IPS-15b (cell line): ENCODE measurements around the gene ANK2.

ENCODE experiments used
- H3K27me3 ChIP-seq: one replicate; pipeline ENCODE4 v1.6.1; 2013; ENCODE audit warnings: low read length; ENCODE audit not compliant: control insufficient read depth, insufficient read depth
- H3K36me3 ChIP-seq: one replicate; pipeline ENCODE4 v1.6.1; 2013; ENCODE audit warnings: low read length; ENCODE audit not compliant: control insufficient read depth, insufficient read depth
- H3K4me1 ChIP-seq: one replicate; pipeline ENCODE4 v1.6.1; 2013; ENCODE audit warnings: mild to moderate bottlenecking, low read length; ENCODE audit not compliant: control insufficient read depth, insufficient read depth
- H3K4me3 ChIP-seq: one replicate; pipeline ENCODE4 v1.5.1; 2013; ENCODE audit warnings: low read depth, low read length
- H3K9ac ChIP-seq: one replicate; pipeline ENCODE4 v1.6.1; 2013; ENCODE audit warnings: low read depth, mild to moderate bottlenecking, low read length
- H3K9me3 ChIP-seq: one replicate; pipeline ENCODE4 v1.6.1; 2013; ENCODE audit warnings: mild to moderate bottlenecking, low read length; ENCODE audit not compliant: control insufficient read depth, insufficient read depth

The ANK2 gene

DNA sequence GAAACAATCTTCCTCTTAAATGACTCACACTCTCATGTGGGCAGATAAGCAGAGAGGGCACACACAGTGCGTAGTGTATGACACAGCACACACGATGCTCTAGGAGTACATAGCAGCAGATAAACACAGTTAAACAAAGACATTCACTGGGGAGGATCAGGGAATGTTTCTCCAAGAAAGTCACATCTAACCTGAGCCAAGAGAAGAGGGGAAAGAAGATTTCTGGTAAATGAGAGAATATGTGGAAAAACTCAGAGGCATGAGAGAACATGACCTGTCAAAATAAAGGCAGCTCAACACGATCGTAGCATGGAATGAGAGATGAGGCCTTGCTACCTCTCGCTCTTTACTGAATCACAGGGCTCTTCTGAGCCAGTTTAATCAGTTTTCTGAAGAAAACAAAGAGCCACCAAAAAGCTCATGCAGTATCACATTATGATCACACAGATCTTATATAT is 251.0 kb downstream of the ANK2 start:
- Histone ChIP-seq H3K9me3 (no peaks in the 10 kb centered on the region), H3K4me1 (peaks cover 3% of the 10 kb centered on the region), H3K9ac (no peak overlapping the region), H3K36me3 (no peaks in the 10 kb centered on the region), H3K27me3 (no peaks in the 10 kb centered on the region), H3K4me3 (no peak overlapping the region)

DNA sequence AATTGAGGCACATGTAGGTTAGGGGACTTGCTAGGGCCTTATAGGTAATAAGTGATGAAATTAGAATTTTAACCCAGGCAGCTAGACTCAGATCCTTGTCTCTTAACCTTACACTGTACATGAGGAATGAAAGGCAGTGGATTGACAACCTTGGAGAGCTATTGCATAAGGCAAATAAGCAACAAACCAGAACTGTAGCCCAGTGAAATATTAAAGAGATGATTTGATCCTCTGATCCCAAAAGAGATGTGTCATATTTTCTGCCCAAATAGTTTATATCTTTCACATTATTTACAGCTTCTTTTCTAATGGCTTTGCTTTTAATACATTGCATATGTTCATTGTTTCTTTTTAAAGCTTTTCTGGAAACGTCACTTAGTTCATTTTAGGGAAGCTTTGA is 252.6 kb downstream of the ANK2 start:
- Histone ChIP-seq H3K4me1 (peaks cover 3% of the 10 kb centered on the region), H3K4me3 (no peak overlapping the region), H3K9ac (no peak overlapping the region), H3K9me3 (no peaks in the 10 kb centered on the region), H3K27me3 (no peaks in the 10 kb centered on the region), H3K36me3 (no peaks in the 10 kb centered on the region)

DNA sequence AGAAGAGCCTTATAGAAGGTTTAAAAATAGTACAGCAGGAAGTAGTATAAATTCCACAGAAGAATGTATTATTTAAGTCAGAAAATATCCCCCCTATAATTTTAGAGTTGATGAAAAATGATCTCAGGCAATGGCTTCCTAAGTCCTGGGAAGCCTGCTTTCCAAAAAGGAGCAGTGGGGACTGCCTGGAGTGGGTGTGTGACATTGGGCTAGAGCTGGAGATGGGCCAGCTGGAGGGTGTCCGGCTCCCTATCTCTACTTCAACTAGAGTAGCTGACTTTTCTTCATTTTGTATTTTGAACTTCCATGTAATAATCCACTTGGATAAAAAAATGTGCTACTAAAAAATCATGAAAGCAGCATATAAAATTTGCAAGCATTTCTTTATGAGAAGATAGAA is 253.9 kb downstream of the ANK2 start:
- Histone ChIP-seq H3K9ac (no peak overlapping the region), H3K9me3 (no peaks in the 10 kb centered on the region), H3K36me3 (no peaks in the 10 kb centered on the region), H3K4me1 (peaks cover 3% of the 10 kb centered on the region), H3K27me3 (no peaks in the 10 kb centered on the region), H3K4me3 (no peak overlapping the region)

DNA sequence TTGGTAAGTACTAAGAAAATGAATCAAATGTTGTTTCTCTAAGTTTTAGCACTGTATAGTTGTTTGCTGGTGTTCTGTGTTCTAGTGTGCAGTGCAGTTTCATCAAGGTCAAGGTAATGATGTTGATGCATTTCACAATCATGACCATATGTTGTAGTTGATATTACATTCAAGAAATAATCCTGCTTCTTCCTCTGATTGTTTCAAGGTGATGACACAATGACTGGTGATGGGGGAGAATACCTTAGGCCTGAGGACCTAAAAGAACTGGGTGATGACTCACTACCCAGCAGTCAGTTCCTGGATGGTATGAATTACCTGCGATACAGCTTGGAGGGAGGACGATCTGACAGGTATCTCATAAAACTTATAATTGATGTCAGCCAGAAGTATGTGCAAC is 261.6 kb downstream of the ANK2 start:
- no peak overlapping the region for H3K9ac ChIP-seq
- no peaks in the 10 kb centered on the region for H3K36me3 ChIP-seq
- no peaks in the 10 kb centered on the region for H3K9me3 ChIP-seq
- no peaks in the 10 kb centered on the region for H3K4me1 ChIP-seq
- H3K27me3 ChIP-seq = no peaks in the 10 kb centered on the region
- H3K4me3 ChIP-seq = no peak overlapping the region

DNA sequence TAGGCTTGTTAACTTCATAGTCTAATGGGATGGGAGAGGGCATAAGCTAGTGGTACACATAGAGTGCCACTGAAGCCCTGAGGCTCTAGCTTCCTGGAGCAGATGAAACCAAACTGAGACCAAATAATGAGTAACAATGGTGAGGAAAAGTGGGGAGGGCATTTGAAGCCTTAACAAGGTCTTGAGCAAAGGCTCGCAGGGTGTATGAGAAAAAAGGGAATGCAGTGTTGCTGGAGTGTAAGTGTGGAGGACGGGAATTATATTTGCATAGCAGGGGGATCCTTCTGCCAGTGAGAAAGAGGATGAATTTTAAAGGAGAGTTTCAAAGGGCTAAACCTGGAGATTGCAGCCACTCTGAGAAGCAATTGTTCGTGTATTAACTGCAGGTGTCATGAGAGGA is 263.1 kb downstream of the ANK2 start:
- Histone ChIP-seq H3K36me3 (no peaks in the 10 kb centered on the region), H3K4me1 (no peaks in the 10 kb centered on the region), H3K27me3 (no peaks in the 10 kb centered on the region), H3K9ac (no peak overlapping the region), H3K9me3 (no peaks in the 10 kb centered on the region), H3K4me3 (no peak overlapping the region)

DNA sequence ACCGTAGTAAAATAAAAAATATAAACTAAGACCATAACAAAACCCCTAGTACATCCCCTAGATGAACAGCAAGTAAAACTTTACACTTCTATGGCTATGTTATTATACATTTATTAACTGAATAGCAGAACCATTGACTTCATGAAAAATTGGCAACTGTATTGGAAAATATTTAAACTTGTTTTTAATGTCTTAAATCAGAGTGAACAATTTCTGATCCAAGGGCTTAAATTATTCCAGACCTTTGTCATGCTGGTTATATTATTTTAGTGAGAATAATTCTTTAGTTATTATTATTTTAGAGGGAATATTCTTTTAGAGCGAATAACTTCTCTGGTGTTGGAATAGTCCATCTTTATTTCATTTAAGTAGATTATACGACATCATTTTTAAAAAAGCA is 265.0 kb downstream of the ANK2 start:
- H3K4me1 ChIP-seq = no peaks in the 10 kb centered on the region
- no peaks in the 10 kb centered on the region for H3K27me3 ChIP-seq
- H3K36me3 ChIP-seq = no peaks in the 10 kb centered on the region
- H3K9ac ChIP-seq = no peak overlapping the region
- no peak overlapping the region for H3K4me3 ChIP-seq
- no peaks in the 10 kb centered on the region for H3K9me3 ChIP-seq

DNA sequence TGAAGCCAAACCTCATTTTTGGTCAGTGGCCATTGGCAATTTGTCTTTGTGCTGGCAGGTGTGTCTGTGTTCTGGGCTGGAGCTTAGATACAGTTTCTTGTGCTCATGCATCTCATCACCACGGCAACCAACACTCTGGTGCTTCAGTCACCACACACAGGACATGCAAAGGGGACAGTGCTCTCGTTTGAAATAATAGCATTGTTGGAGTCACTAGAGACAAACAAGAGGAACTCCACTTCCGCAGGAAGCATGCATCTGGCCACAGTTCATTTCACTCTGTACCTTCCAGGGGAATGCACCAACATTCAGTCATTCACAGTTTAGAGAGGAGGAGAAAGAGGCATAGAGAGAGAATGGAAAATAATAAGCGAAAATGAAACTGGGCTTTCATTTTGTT is 267.4 kb downstream of the ANK2 start:
- Histone ChIP-seq H3K4me3 (no peak overlapping the region), H3K36me3 (no peaks in the 10 kb centered on the region), H3K9ac (no peak overlapping the region), H3K9me3 (no peaks in the 10 kb centered on the region), H3K4me1 (no peaks in the 10 kb centered on the region), H3K27me3 (no peaks in the 10 kb centered on the region)

DNA sequence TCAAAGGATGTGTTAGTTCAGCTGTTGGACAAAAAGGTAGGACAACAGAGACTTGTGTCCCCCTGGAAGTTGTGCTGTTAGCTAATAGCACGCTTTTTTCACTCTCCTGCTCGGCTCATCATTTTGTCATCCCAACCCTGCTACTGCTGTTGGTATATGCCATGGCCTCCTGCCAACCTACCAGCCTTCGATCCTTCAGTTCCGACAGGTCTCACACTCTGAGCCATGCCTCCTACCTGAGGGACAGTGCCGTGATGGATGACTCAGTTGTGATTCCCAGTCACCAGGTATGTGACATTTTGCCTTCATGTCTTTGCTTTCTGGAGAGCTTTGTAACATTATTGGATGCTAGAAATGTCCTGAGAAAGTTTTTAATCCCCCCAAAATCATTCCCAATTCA is 268.1 kb downstream of the ANK2 start:
- no peak overlapping the region for H3K9ac ChIP-seq
- H3K4me3 ChIP-seq = no peak overlapping the region
- H3K9me3 ChIP-seq = no peaks in the 10 kb centered on the region
- no peaks in the 10 kb centered on the region for H3K27me3 ChIP-seq
- no peaks in the 10 kb centered on the region for H3K4me1 ChIP-seq
- no peaks in the 10 kb centered on the region for H3K36me3 ChIP-seq

DNA sequence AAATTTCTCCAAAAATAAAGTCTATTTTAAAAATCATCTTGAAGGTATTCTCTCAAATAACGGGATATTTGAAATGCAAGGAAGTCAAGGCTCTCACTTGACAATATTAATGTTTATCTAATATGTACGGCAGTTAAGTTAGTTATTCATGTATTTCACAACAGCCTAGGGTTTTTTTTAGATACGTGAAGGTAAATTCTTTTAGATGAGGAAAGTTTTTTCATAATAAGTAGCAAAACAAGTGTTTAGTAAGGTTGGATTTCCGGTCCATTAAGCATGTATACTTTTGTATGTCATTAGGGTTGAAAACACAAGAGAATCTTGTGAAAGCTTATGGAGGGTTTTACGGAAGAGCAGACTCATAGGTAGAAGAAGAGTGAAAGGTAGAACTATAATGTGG is 273.3 kb downstream of the ANK2 start:
- Histone ChIP-seq H3K4me3 (no peak overlapping the region), H3K9ac (no peak overlapping the region), H3K4me1 (no peaks in the 10 kb centered on the region), H3K36me3 (no peaks in the 10 kb centered on the region), H3K27me3 (no peaks in the 10 kb centered on the region), H3K9me3 (no peaks in the 10 kb centered on the region)

DNA sequence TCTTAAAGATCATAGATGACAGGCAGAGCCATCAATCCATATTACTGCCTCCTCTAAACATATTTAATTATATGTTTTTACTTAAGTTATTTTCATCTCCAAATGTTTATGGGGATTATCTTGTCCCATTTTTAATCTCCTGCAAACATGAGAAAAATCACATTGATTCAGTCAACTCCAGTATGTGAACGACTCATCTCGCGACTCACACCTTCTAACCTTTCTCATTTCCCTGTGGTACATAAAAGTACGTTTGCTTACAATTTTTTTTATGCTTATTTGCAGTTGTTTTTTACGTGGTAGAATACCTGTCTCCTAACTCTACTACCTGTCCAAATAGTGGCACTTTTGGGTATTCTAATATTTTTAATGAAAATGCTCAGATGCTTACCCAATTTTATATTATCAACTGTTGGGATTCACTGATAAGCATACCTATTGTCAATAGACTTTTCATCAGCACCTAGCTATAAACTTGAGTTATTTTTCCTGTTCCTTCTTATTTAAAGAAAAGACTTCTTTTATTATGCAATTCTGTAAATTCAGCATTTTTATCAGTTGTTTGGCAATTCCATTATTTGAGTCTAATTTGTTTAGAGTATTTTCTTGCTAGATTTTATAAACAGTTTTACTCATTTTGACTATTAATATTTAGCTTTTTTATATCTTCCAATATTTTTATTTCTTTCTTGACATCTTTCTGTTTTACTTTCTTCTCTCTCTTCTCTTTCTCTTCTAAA is 276.6 kb downstream of the ANK2 start:
- no peaks in the 10 kb centered on the region for H3K27me3 ChIP-seq
- H3K36me3 ChIP-seq = no peaks in the 10 kb centered on the region
- H3K9ac ChIP-seq = no peak overlapping the region
- no peaks in the 10 kb centered on the region for H3K4me1 ChIP-seq
- no peaks in the 10 kb centered on the region for H3K9me3 ChIP-seq
- no peak overlapping the region for H3K4me3 ChIP-seq

DNA sequence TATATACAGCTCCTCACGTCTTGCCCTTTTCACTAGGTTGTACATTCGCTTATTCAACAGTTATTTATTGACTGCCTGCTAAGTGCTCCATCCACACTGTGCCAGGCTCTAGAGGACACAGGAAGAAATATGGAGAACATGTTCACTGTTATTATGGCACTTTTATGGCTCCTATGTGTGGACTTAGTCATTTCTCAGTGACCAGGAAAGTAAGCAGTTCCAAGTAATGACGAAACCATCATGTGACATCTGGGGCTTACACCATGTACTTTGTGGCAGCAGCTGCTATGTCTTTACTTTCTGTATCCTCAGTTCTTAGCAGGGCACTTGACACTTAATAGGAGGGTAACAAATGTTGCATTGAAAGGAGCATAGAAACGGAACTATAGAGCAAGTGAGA is 278.0 kb downstream of the ANK2 start:
- H3K27me3 ChIP-seq = no peaks in the 10 kb centered on the region
- H3K36me3 ChIP-seq = no peaks in the 10 kb centered on the region
- no peak overlapping the region for H3K9ac ChIP-seq
- no peaks in the 10 kb centered on the region for H3K9me3 ChIP-seq
- no peaks in the 10 kb centered on the region for H3K4me1 ChIP-seq
- no peak overlapping the region for H3K4me3 ChIP-seq

DNA sequence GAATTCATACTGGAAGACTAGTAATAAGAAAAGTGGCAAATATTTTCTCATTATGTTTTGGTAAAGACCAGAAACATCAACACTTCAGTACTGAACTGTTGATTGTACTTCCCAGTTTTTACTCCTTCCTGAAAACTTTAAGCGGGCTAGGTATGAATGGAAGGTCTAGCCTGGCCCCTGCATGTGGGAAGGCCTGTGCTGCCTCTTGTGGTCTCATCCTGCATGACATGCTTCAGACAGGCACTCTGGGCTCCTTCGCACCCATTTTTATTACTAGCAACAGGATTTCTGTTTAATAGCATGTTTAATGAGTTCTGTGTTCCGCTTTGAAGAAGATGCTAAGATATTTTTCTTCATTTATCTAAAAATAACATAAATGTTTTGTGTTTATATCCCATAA is 279.1 kb downstream of the ANK2 start:
- no peaks in the 10 kb centered on the region for H3K27me3 ChIP-seq
- H3K36me3 ChIP-seq = no peaks in the 10 kb centered on the region
- H3K9ac ChIP-seq = no peak overlapping the region
- H3K9me3 ChIP-seq = no peaks in the 10 kb centered on the region
- no peak overlapping the region for H3K4me3 ChIP-seq
- no peaks in the 10 kb centered on the region for H3K4me1 ChIP-seq
